ENCODE data around the gene EFCC1.

Gene EFCC1

GRCh38 chr3:129060276-129061022 is 59.3 kb downstream of the EFCC1 start, which contains the start of gene GP9:
Gene GP9, plus strand, starts transcription at chr3:129060779. Its CDS starts 961 bp downstream, at chr3:129061740.
- H4K12ac ChIP-seq (ENCODE audit: low read depth, low read length): no peak within 1 kb of the TSS
- no peak for DNase-seq
- no peak within 1 kb of the TSS for H3K9ac ChIP-seq (ENCODE audit: low read length)
- H3K9me3 ChIP-seq (ENCODE audit: insufficient read depth, low read depth, low read length): peaks cover 2% of the 10 kb centered on the region
- no peaks in the 10 kb centered on the region for H3K4me1 ChIP-seq (ENCODE audit: control insufficient read depth in 1 of 2, insufficient read depth in 2 of 2, low read length in 2 of 2)
- no peak within 1 kb of the TSS for H2AFZ ChIP-seq (ENCODE audit: insufficient read depth, low read length, poor library complexity)
- H3K4me2 ChIP-seq (ENCODE audit: low read length): no peak within 1 kb of the TSS
- H3K23ac ChIP-seq (ENCODE audit: low read length): no peak within 1 kb of the TSS
- no peaks in the 10 kb centered on the region for H3K27me3 ChIP-seq (ENCODE audit: insufficient read depth, low read length)
- no peak within 1 kb of the TSS for H2BK5ac ChIP-seq (ENCODE audit: low read depth, low read length, poor library complexity)
- no peak within 1 kb of the TSS for H2BK12ac ChIP-seq (ENCODE audit: low read length)
- H3K36me3 ChIP-seq (ENCODE audit: control insufficient read depth in 1 of 2, insufficient read depth in 2 of 2, low read length in 2 of 2): no peaks in the 10 kb centered on the region
- no peak within 1 kb of the TSS for H3K4ac ChIP-seq (ENCODE audit: low read depth, low read length)
- no peak within 1 kb of the TSS for H3K14ac ChIP-seq (ENCODE audit: low read length)
- no peak within 1 kb of the TSS for H4K91ac ChIP-seq (ENCODE audit: low read depth, low read length)
- H3K27ac ChIP-seq (ENCODE audit: low read depth, low read length): no peak within 1 kb of the TSS
- no peaks in the 10 kb centered on the region for H3K79me1 ChIP-seq (ENCODE audit: low read length)
- H2BK120ac ChIP-seq (ENCODE audit: insufficient read depth, low read length, poor library complexity): no peak within 1 kb of the TSS
- no peak within 1 kb of the TSS for H4K8ac ChIP-seq (ENCODE audit: low read depth, low read length)
- WGBS (ENCODE audit: extremely low coverage, insufficient coverage, insufficient read length): no CpG with 5 or more reads among the region's 13 CpGs
- H3K18ac ChIP-seq (ENCODE audit: low read length): no peak within 1 kb of the TSS
- H2AK5ac ChIP-seq (ENCODE audit: low read length): no peak within 1 kb of the TSS
- no peak within 1 kb of the TSS for H3K4me3 ChIP-seq (ENCODE audit: low read depth, low read length)
- peaks cover 2% of the 10 kb centered on the region for H3K79me2 ChIP-seq (ENCODE audit: control insufficient read depth, insufficient read depth, low read length, poor library complexity)

GRCh38 chr3:129061023-129061887 is 60.2 kb downstream of the EFCC1 start:
- no peak overlapping the region for H3K4me3 ChIP-seq (ENCODE audit: low read depth, low read length)
- H3K27ac ChIP-seq (ENCODE audit: low read depth, low read length): no peak overlapping the region
- no peak overlapping the region for H2BK120ac ChIP-seq (ENCODE audit: insufficient read depth, low read length, poor library complexity)
- no peak overlapping the region for H3K4ac ChIP-seq (ENCODE audit: low read depth, low read length)
- H3K18ac ChIP-seq (ENCODE audit: low read length): no peak overlapping the region
- peaks cover 2% of the 10 kb centered on the region for H3K9me3 ChIP-seq (ENCODE audit: insufficient read depth, low read depth, low read length)
- no peak overlapping the region for H2BK5ac ChIP-seq (ENCODE audit: low read depth, low read length, poor library complexity)
- no peak overlapping the region for H3K23ac ChIP-seq (ENCODE audit: low read length)
- H4K8ac ChIP-seq (ENCODE audit: low read depth, low read length): no peak overlapping the region
- no peak overlapping the region for H3K4me2 ChIP-seq (ENCODE audit: low read length)
- peaks cover 2% of the 10 kb centered on the region for H3K79me2 ChIP-seq (ENCODE audit: control insufficient read depth, insufficient read depth, low read length, poor library complexity)
- H3K14ac ChIP-seq (ENCODE audit: low read length): no peak overlapping the region
- H3K27me3 ChIP-seq (ENCODE audit: insufficient read depth, low read length): no peaks in the 10 kb centered on the region
- no peak overlapping the region for H2AFZ ChIP-seq (ENCODE audit: insufficient read depth, low read length, poor library complexity)
- no peak for DNase-seq
- H2BK12ac ChIP-seq (ENCODE audit: low read length): no peak overlapping the region
- H3K36me3 ChIP-seq (ENCODE audit: control insufficient read depth in 1 of 2, insufficient read depth in 2 of 2, low read length in 2 of 2): no peaks in the 10 kb centered on the region
- H4K91ac ChIP-seq (ENCODE audit: low read depth, low read length): no peak overlapping the region
- no peaks in the 10 kb centered on the region for H3K4me1 ChIP-seq (ENCODE audit: control insufficient read depth in 1 of 2, insufficient read depth in 2 of 2, low read length in 2 of 2)
- H3K79me1 ChIP-seq (ENCODE audit: low read length): no peaks in the 10 kb centered on the region
- H4K12ac ChIP-seq (ENCODE audit: low read depth, low read length): no peak overlapping the region
- H2AK5ac ChIP-seq (ENCODE audit: low read length): no peak overlapping the region
- no CpG with 5 or more reads among the region's 19 CpGs for WGBS (ENCODE audit: extremely low coverage, insufficient coverage, insufficient read length)
- H3K9ac ChIP-seq (ENCODE audit: low read length): no peak overlapping the region

GRCh38 chr3:129061888-129062834 is 61.1 kb downstream of the EFCC1 start:
- H3K36me3 ChIP-seq (ENCODE audit: control insufficient read depth in 1 of 2, insufficient read depth in 2 of 2, low read length in 2 of 2): no peaks in the 10 kb centered on the region
- no peak overlapping the region for H2BK12ac ChIP-seq (ENCODE audit: low read length)
- no peaks in the 10 kb centered on the region for H3K79me1 ChIP-seq (ENCODE audit: low read length)
- H3K9ac ChIP-seq (ENCODE audit: low read length): no peak overlapping the region
- no peaks in the 10 kb centered on the region for H3K4me1 ChIP-seq (ENCODE audit: control insufficient read depth in 1 of 2, insufficient read depth in 2 of 2, low read length in 2 of 2)
- DNase-seq: no peak
- no peak overlapping the region for H4K12ac ChIP-seq (ENCODE audit: low read depth, low read length)
- H3K4ac ChIP-seq (ENCODE audit: low read depth, low read length): no peak overlapping the region
- H3K4me2 ChIP-seq (ENCODE audit: low read length): no peak overlapping the region
- no peak overlapping the region for H4K91ac ChIP-seq (ENCODE audit: low read depth, low read length)
- no peak overlapping the region for H3K23ac ChIP-seq (ENCODE audit: low read length)
- H3K27me3 ChIP-seq (ENCODE audit: insufficient read depth, low read length): no peaks in the 10 kb centered on the region
- H2AFZ ChIP-seq (ENCODE audit: insufficient read depth, low read length, poor library complexity): no peak overlapping the region
- no peak overlapping the region for H3K27ac ChIP-seq (ENCODE audit: low read depth, low read length)
- H2BK120ac ChIP-seq (ENCODE audit: insufficient read depth, low read length, poor library complexity): no peak overlapping the region
- peaks cover 2% of the 10 kb centered on the region for H3K9me3 ChIP-seq (ENCODE audit: insufficient read depth, low read depth, low read length)
- H2AK5ac ChIP-seq (ENCODE audit: low read length): no peak overlapping the region
- H4K8ac ChIP-seq (ENCODE audit: low read depth, low read length): no peak overlapping the region
- H3K14ac ChIP-seq (ENCODE audit: low read length): no peak overlapping the region
- H3K79me2 ChIP-seq (ENCODE audit: control insufficient read depth, insufficient read depth, low read length, poor library complexity): peaks cover 2% of the 10 kb centered on the region
- no peak overlapping the region for H2BK5ac ChIP-seq (ENCODE audit: low read depth, low read length, poor library complexity)
- WGBS (ENCODE audit: extremely low coverage, insufficient coverage, insufficient read length): no CpG with 5 or more reads among the region's 32 CpGs
- no peak overlapping the region for H3K4me3 ChIP-seq (ENCODE audit: low read depth, low read length)
- H3K18ac ChIP-seq (ENCODE audit: low read length): no peak overlapping the region

- Histone ChIP-seq H3K4me2 (ENCODE audit: low read length) (no peak overlapping the region), H3K36me3 (ENCODE audit: control insufficient read depth in 1 of 2, insufficient read depth in 2 of 2, low read length in 2 of 2) (no peaks in the 10 kb centered on the region), H3K9ac (ENCODE audit: low read length) (no peak overlapping the region), H2BK5ac (ENCODE audit: low read depth, low read length, poor library complexity) (no peak overlapping the region), H3K79me1 (ENCODE audit: low read length) (no peaks in the 10 kb centered on the region), H3K79me2 (ENCODE audit: control insufficient read depth, insufficient read depth, low read length, poor library complexity) (peaks cover 2% of the 10 kb centered on the region), H3K4me3 (ENCODE audit: low read depth, low read length) (no peak overlapping the region), H3K27me3 (ENCODE audit: insufficient read depth, low read length) (no peaks in the 10 kb centered on the region), H2BK120ac (ENCODE audit: insufficient read depth, low read length, poor library complexity) (no peak overlapping the region), H4K91ac (ENCODE audit: low read depth, low read length) (no peak overlapping the region), H3K23ac (ENCODE audit: low read length) (no peak overlapping the region), H3K4ac (ENCODE audit: low read depth, low read length) (no peak overlapping the region), H3K27ac (ENCODE audit: low read depth, low read length) (no peak overlapping the region), H4K12ac (ENCODE audit: low read depth, low read length) (no peak overlapping the region), H3K9me3 (ENCODE audit: insufficient read depth, low read depth, low read length) (peaks cover 2% of the 10 kb centered on the region), H2AK5ac (ENCODE audit: low read length) (no peak overlapping the region), H3K18ac (ENCODE audit: low read length) (no peak overlapping the region), H3K4me1 (ENCODE audit: control insufficient read depth in 1 of 2, insufficient read depth in 2 of 2, low read length in 2 of 2) (no peaks in the 10 kb centered on the region), H2AFZ (ENCODE audit: insufficient read depth, low read length, poor library complexity) (no peak overlapping the region), H3K14ac (ENCODE audit: low read length) (no peak overlapping the region), H2BK12ac (ENCODE audit: low read length) (no peak overlapping the region), H4K8ac (ENCODE audit: low read depth, low read length) (no peak overlapping the region)
- DNase-seq: no peak
- no CpG with 5 or more reads among the region's 10 CpGs for WGBS (ENCODE audit: extremely low coverage, insufficient coverage, insufficient read length)
These were observed 62.1 kb downstream of the EFCC1 start for GRCh38 chr3:129063091-129063640.

Measured in trophoblast cell (in vitro differentiated cells and primary cell).